ENCODE data around the gene WFDC10A.
"Not testable (repeated sequence)": the region's sequence is repeated elsewhere in the genome, so short reads cannot be mapped to it uniquely, and the experiment has no call there.

WFDC10A gene

GRCh38 chr20:45629496-45630100, at the start of gene WFDC10A:
WFDC10A (plus strand) TSS chr20:45629739; CDS start chr20:45629814, 75 bp downstream.
- DNase-seq (ENCODE audit: low read depth, low spot score), result no peak

GRCh38 chr20:45581702-45582101, 47.8 kb upstream of the WFDC10A start:
- DNase-seq (ENCODE audit: low read depth, low spot score), result no peak

GRCh38 chr20:45583502-45583901, 46.0 kb upstream of the WFDC10A start:
- no peak for DNase-seq (ENCODE audit: low read depth, low spot score)

- not testable (repeated sequence) for DNase-seq (ENCODE audit: low read depth, low spot score)
Measured at GRCh38 chr20:45584294-45584693, 45.2 kb upstream of the WFDC10A start.

- DNase-seq (ENCODE audit: low read depth, low spot score), result not testable (repeated sequence)
Measured at GRCh38 chr20:45585986-45586385, 43.6 kb upstream of the WFDC10A start.

- DNase-seq (ENCODE audit: low read depth, low spot score), result no peak
Measured at GRCh38 chr20:45588800-45589199, 40.7 kb upstream of the WFDC10A start.

GRCh38 chr20:45589725-45590124, 39.8 kb upstream of the WFDC10A start:
- DNase-seq (ENCODE audit: low read depth, low spot score), result no peak

GRCh38 chr20:45592574-45593189, 36.9 kb upstream of the WFDC10A start:
- no peak for DNase-seq (ENCODE audit: low read depth, low spot score)

GRCh38 chr20:45593498-45593897, 36.0 kb upstream of the WFDC10A start:
- DNase-seq (ENCODE audit: low read depth, low spot score), result no peak

DNA sequence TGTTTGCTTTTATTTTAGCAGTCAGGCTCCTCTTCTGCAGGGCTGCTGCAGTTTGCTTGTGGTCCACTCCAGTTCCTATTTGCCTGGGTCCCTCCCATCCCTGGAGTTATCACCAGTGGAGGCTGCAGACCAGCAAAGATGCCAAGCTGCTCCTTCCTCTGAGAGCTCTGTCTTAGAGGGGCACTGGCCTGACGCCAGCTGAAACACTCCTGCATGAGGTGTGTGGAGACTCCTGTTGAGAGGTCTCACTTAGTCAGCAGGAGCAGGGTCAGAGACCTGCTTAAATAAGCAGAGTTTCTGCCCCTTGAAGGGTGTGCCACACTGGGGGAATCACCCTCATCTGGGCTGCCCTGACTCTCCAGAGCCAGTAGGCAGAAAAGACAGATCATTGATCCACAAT, 34.3 kb upstream of the WFDC10A start:
- no peak for DNase-seq (ENCODE audit: low read depth, low spot score)

DNA sequence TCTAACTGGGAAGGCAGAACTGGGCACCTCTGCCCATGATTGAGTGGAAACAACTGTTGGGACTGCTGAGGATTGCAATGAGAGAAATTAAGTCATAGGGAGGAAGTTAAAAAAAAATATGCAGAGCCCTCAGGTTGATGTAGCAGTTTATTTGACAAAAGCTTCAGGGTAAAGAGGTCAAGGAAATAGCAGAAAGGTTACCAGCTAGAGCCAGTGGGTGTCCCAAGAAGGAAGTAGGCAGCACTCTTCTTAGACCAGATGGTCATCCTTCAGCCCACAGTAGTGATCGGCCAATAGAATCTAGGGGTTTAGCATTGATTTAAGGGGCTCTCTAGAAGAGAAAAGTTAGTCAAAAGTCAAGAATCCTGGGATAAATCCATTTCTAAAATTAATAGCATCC, 21.7 kb upstream of the WFDC10A start:
- DNase-seq (ENCODE audit: low read depth, low spot score), result no peak

- no peak for DNase-seq (ENCODE audit: low read depth, low spot score)
Measured at GRCh38 chr20:45611054-45611453, 18.5 kb upstream of the WFDC10A start.

DNA sequence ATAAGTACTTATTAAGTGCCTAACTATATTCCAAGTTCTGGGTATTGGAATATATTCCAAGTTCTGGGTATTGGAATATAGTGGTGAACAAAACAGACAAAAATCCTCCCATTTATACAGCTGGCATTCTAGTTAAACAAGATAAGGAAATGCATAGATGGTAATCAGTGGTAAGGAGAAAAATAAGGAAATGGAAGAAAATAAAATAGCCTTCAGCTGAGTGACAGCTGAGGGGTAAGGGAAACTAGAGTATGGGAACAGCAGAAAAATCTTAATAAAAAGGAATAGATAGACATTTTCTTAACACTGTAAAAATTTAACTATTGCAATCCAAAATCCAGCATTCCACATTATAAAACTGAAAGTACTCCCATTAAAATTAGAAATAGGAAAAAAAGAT, 17.2 kb upstream of the WFDC10A start:
- DNase-seq (ENCODE audit: low read depth, low spot score), result no peak

DNA sequence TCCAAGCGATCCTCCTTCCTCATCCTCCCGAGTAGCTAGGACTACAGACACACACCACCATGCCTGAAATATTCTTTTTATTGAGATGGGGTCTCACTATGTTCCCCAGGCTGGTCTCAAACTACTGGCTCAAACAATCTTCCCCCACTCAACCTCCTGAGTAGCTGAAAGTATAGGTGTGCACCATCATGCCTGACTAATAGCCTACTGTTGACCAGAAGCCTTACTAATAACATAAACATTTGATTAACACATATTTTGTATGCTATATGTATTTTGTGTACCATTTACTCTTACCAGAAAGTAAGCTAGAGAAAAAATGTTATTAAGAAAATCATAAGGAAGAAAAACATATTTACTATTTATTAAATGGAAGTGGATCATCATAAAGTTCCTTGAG, 11.9 kb upstream of the WFDC10A start:
- DNase-seq (ENCODE audit: low read depth, low spot score), result no peak

DNA sequence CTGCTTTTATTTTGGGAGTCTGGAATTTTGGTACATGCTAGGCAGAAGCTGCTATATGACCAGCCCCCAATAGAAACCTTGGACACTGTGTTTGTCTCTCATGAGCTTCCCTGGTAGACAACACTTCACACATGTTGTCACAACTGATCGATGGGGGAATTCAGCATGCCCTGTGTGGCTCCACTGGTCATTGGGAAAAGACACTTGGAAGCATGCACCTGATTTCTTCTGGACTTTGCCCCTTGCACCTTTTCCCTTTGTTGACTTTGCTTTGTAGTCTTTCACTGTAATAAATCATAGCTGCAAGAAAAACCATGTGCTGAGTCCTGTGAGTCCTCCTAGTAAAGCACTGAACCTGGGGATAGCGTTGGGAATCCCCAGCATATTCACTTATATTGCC, 7.9 kb upstream of the WFDC10A start:
- no peak for DNase-seq (ENCODE audit: low read depth, low spot score)

- no peak for DNase-seq (ENCODE audit: low read depth, low spot score)
Measured at GRCh38 chr20:45626540-45626939, 3.0 kb upstream of the WFDC10A start.

DNA sequence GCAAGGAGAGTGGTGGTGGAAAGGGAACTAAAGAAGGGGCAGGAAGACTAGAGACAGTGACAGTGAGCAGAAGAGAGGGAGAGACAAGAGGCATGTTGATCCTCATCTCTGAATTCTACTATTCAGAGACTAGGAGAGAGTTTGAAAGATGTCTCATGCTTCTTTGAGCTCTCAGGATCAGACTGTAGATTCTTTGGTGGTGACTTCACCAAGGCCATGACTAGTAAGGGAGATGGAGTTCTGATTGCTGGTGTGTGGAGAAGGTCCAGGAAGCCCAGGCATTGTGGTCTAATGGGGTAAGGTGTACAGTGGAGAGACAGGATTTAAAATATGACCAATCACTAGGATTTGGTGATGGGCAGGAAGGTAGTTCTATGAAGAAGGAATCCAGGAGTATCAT, 832 bp downstream of the WFDC10A start:
- no peak for DNase-seq (ENCODE audit: low read depth, low spot score)

DNA sequence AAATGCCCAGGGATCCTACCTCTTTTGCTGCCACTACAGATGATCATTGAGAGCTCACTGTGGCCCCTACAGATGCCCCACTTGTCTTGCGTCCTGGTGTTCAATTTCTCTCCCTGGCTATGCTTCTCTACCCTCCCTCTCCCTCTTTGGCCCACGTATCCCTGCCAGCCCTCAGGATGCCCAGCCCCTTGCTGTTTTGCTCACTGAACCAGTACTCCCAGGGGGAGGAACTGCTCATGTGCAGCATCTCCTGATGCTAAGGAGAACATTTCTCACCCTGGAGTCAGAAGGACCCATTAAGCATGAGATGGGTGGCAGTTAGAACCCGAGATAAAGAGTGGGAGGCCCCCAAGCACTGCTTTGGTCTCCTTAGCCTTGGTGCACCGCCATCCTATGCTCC, 1.6 kb downstream of the WFDC10A start, which contains the start of gene WFDC9:
WFDC9 (minus strand) TSS at position 101 of the 400 bp plus-strand sequence. CDS start 21,103 bp downstream, outside the sequence.
- no peak for DNase-seq (ENCODE audit: low read depth, low spot score)

DNA sequence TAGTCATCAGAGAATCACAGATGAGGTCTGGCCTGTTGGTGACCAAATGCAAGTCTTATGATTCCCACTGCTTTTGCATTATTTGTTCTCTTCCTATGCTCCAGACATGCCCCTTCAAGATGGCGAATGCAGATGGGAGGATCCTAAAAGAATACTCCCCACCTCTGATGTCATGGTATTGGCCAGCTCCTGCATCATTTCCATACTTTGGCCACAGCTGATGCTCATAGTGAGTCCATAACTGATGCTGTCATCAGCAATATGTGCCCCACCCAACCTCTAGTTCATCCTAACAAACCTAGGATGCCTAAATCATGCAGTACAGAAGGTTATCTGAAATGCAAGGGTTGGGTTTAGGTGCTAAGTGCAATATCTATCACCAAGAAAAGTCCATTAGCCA, 7.0 kb downstream of the WFDC10A start:
- DNase-seq (ENCODE audit: low read depth, low spot score), result no peak

GRCh38 chr20:45639687-45640086, 10.1 kb downstream of the WFDC10A start:
- no peak for DNase-seq (ENCODE audit: low read depth, low spot score)

- not testable (repeated sequence) for DNase-seq (ENCODE audit: low read depth, low spot score)
Measured at GRCh38 chr20:45641076-45641475, 11.5 kb downstream of the WFDC10A start.

- DNase-seq (ENCODE audit: low read depth, low spot score), result not testable (repeated sequence)
Measured at GRCh38 chr20:45645869-45646268, 16.3 kb downstream of the WFDC10A start.

- no peak for DNase-seq (ENCODE audit: low read depth, low spot score)
Measured at GRCh38 chr20:45646875-45647274, 17.3 kb downstream of the WFDC10A start.

All from activated CD4-positive, CD25-positive, alpha-beta regulatory T cell treated with anti-CD3 and anti-CD28 coated beads, Interleukin-2, amount 50 U/mL, for 16 hours (primary cell).